PC-3 (cell line): Measurements from ENCODE around the gene F2RL3. TPM values are rescaled to one million over a fixed set of nuclear protein-coding genes. Genes with fewer than 3 reads are reported as not detected.

ENCODE experiments used
- ATAC-seq: fragments of 200-7000 bp; cut with Tn5 transposase; 2 replicates; pipeline ENCODE4 v1.9.1; 2020; ENCODE audit warnings: mild to moderate bottlenecking, moderate library complexity
- BruUV-seq: library from RNA; stranded (reverse); fragments of 400-500 nt; replicated peaks from 2 replicates; lab custom pipeline; 2021; lab: Mats Ljungman, UMichigan
- CTCF ChIA-PET: fragments of 300-600 bp; sonication (Branson Sonifier 250); formaldehyde crosslinking; loops from one replicate; lab custom pipeline; 2022; ENCODE audit warnings: antibody characterized with exemption; lab: Charles Lee
- POLR2A ChIA-PET: fragments of 300-600 bp; sonication (Branson Sonifier 250); formaldehyde crosslinking; loops from one replicate; lab custom pipeline; 2022; ENCODE audit warnings: antibody characterized with exemption; ENCODE audit not compliant: unreplicated experiment; lab: Charles Lee
- DNase-seq: peaks from one replicate; pipeline ENCODE4 v3.0.0-alpha.2; 2015
- H2AFZ ChIP-seq: fragments of 300-600 bp; sonication (generic); 2 replicates; pipeline ENCODE4 v1.6.0; 2016; ENCODE audit warnings: antibody characterized with exemption, low read length
- H3F3A ChIP-seq: fragments of 300-600 bp; sonication (generic); one replicate; pipeline ENCODE4 v1.6.0; 2017; ENCODE audit warnings: antibody characterized with exemption, low read length, control low read depth, mild to moderate bottlenecking; ENCODE audit not compliant: unreplicated experiment
- H3K27ac ChIP-seq: fragments of 300-600 bp; sonication (generic); 2 replicates; pipeline ENCODE4 v1.5.1; 2016; ENCODE audit warnings: mild to moderate bottlenecking, low read length
- H3K27me3 ChIP-seq: fragments of 300-600 bp; sonication (generic); 2 replicates; pipeline ENCODE4 v1.6.1; 2016; ENCODE audit warnings: low read length, mixed read lengths
- H3K36me3 ChIP-seq: fragments of 300-600 bp; sonication (generic); 2 replicates; pipeline ENCODE4 v1.6.1; 2016; ENCODE audit warnings: low read depth, mixed run types, low read length, mixed read lengths
- H3K4me1 ChIP-seq: fragments of 300-600 bp; sonication (generic); 2 replicates; pipeline ENCODE4 v1.5.1; 2016; ENCODE audit warnings: low read length; ENCODE audit not compliant: insufficient read depth
- H3K4me2 ChIP-seq: fragments of 300-600 bp; sonication (generic); 2 replicates; pipeline ENCODE4 v1.6.0; 2016; ENCODE audit warnings: low read length
- H3K4me3 ChIP-seq: fragments of 300-600 bp; sonication (generic); 2 replicates; pipeline ENCODE4 v1.5.1; 2016; ENCODE audit warnings: mild to moderate bottlenecking, low read length, mixed read lengths
- H3K79me2 ChIP-seq: fragments of 300-600 bp; sonication (generic); 2 replicates; pipeline ENCODE4 v1.6.1; 2017; ENCODE audit warnings: low read length, mixed read lengths
- H3K9ac ChIP-seq: fragments of 300-600 bp; sonication (generic); 2 replicates; pipeline ENCODE4 v1.6.0; 2016; ENCODE audit warnings: mild to moderate bottlenecking, low read length
- H3K9me2 ChIP-seq: fragments of 300-600 bp; sonication (generic); replicated peaks from 2 replicates; pipeline ENCODE4 v1.6.1; 2016; ENCODE audit warnings: mixed run types, low read length, mixed read lengths
- H3K9me3 ChIP-seq: fragments of 300-600 bp; sonication (generic); 2 replicates; pipeline ENCODE4 v1.6.1; 2016; ENCODE audit warnings: low read length, mixed read lengths
- H4K20me1 ChIP-seq: fragments of 300-600 bp; sonication (generic); 2 replicates; pipeline ENCODE4 v1.6.1; 2016; ENCODE audit warnings: low read length, mixed read lengths
- EZH2 ChIP-seq: fragments of 300-600 bp; sonication (generic); IDR thresholded peaks from one replicate; pipeline ENCODE4 v1.6.1; 2017; ENCODE audit warnings: antibody characterized with exemption, mild to moderate bottlenecking, low read length; ENCODE audit not compliant: unreplicated experiment
- EZH2phosphoT487 ChIP-seq: fragments of 300-600 bp; sonication (generic); IDR thresholded peaks from 2 replicates; pipeline ENCODE4 v1.6.1; 2018; ENCODE audit warnings: mild to moderate bottlenecking, antibody characterized with exemption, low read length, borderline replicate concordance
- intact Hi-C: fragments of 100-400 bp; cut with micrococcal nuclease; formaldehyde crosslinking; loops from 2 replicates; pipeline ENCODE4 v1.9.0; 2023
- total RNA-seq: library from RNA; depleted of rRNA; stranded (reverse); fragments of >200 nt; gene quantifications from 2 replicates; pipeline ENCODE4 v1.2.3, GENCODE V29; 2014
- TF ChIP-seq, protein P1 (sequence below): fragments of 300-600 bp; sonication (generic); conservative IDR thresholded peaks from 2 replicates; pipeline ENCODE4 v1.5.1; 2017; ENCODE audit warnings: antibody characterized with exemption, low read depth, mild to moderate bottlenecking, low read length

Gene F2RL3
- total RNA-seq, 1 experiment from 2014 or later: 0.07 TPM

DNA sequence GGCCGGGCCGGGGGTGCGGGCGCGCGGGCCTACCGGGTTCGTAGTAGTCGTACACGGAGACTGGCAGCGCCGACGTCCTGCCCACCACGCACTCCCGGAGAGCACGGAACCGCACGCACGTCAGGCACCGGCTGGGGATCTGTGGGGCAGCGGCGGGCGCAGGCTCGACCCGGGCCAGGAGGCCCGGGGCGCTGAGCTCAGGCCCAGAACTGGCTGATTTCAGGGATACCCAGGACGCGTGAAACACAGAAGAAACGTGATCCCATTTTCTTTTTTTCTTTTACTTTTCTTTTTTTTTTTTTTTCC is 9.0 kb downstream of the F2RL3 start:
- H2AFZ ChIP-seq: no peak overlapping the region
- TF ChIP-seq EZH2phosphoT487 (no peak), EZH2 (no peak)
- TF ChIP-seq, protein P1, sequence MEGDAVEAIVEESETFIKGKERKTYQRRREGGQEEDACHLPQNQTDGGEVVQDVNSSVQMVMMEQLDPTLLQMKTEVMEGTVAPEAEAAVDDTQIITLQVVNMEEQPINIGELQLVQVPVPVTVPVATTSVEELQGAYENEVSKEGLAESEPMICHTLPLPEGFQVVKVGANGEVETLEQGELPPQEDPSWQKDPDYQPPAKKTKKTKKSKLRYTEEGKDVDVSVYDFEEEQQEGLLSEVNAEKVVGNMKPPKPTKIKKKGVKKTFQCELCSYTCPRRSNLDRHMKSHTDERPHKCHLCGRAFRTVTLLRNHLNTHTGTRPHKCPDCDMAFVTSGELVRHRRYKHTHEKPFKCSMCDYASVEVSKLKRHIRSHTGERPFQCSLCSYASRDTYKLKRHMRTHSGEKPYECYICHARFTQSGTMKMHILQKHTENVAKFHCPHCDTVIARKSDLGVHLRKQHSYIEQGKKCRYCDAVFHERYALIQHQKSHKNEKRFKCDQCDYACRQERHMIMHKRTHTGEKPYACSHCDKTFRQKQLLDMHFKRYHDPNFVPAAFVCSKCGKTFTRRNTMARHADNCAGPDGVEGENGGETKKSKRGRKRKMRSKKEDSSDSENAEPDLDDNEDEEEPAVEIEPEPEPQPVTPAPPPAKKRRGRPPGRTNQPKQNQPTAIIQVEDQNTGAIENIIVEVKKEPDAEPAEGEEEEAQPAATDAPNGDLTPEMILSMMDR: no peak
- DNase-seq: no peak
- ATAC-seq: no peak
- no peaks in the 10 kb centered on the region for H3K79me2 ChIP-seq
- H3K27ac ChIP-seq: no peak overlapping the region
- H3K27me3 ChIP-seq: no peaks in the 10 kb centered on the region
- ChIA-PET CTCF (interaction anchor here (0.6 kb wide), 1 partner anchor 99 kb away, joined by 5 read pairs; no protein-coding TSS in a partner anchor), POLR2A (no interaction called here)
- no TSS peak for BruUV-seq
- H3K36me3 ChIP-seq: no peaks in the 10 kb centered on the region
- no peaks in the 10 kb centered on the region for H4K20me1 ChIP-seq
- H3K4me1 ChIP-seq: peaks cover 6% of the 10 kb centered on the region; the same call in 1 of the 2 replicates
- intact Hi-C loops: loop anchor here (2.0 to 10.0 kb wide), 3 partner anchors 63 to 157 kb away; no protein-coding TSS in a partner anchor
- no peaks in the 10 kb centered on the region for H3K9me2 ChIP-seq
- no peak overlapping the region for H3K4me2 ChIP-seq
- H3K4me3 ChIP-seq: no peak overlapping the region
- H3F3A ChIP-seq: no peaks in the 10 kb centered on the region
- H3K9me3 ChIP-seq: no peaks in the 10 kb centered on the region
- no peak overlapping the region for H3K9ac ChIP-seq

DNA sequence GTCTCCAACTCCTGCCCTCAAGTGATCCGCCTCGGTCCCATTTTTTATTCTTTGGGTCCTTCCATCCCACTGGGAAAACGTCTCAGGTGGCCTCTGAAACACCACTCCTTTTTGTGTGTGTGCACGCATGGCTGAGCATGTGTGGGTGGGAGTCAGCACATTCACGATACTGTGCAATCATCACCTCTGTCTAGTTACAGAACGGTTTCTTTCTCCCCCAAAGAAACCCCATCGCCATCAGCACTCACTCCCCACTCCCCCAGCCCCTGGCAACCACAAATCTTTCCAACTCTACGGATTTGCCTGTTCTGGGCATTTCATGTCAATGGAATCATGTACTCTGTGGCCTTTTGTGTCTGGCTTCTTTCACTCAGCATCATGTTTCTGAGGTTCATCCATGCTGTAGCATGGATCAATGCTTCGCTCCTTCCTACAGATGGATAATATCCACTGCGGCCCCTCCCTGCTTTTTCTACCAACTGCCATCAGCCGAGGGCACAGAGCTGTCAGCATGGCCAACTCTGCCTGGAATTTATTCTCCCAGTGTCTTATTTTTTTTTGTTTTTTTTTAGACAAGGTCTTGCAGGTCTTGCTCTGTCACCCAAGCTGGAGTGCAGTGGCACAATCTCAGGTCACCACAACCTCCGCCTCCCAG is 9.7 kb downstream of the F2RL3 start:
- H4K20me1 ChIP-seq: no peaks in the 10 kb centered on the region
- no peaks in the 10 kb centered on the region for H3K36me3 ChIP-seq
- H3K27me3 ChIP-seq: no peaks in the 10 kb centered on the region
- DNase-seq (no peak), ATAC-seq (no peak)
- no peak overlapping the region for H2AFZ ChIP-seq
- no peak overlapping the region for H3K27ac ChIP-seq
- CTCF ChIA-PET: no interaction called here
- H3K4me2 ChIP-seq: no peak overlapping the region
- H3K4me3 ChIP-seq: no peak overlapping the region
- POLR2A ChIA-PET: no interaction called here
- intact Hi-C loops: loop anchor here (1.0 to 10.0 kb wide), 4 partner anchors 64 to 156 kb away; no protein-coding TSS in a partner anchor
- BruUV-seq: no TSS peak
- H3K4me1 ChIP-seq: peaks cover 6% of the 10 kb centered on the region; the same call in 1 of the 2 replicates
- H3K9me3 ChIP-seq: no peaks in the 10 kb centered on the region
- no peak overlapping the region for H3K9ac ChIP-seq
- no peaks in the 10 kb centered on the region for H3K79me2 ChIP-seq
- TF ChIP-seq EZH2phosphoT487 (no peak), EZH2 (no peak)
- TF ChIP-seq, protein P1: no peak
- H3K9me2 ChIP-seq: no peaks in the 10 kb centered on the region
- H3F3A ChIP-seq: no peaks in the 10 kb centered on the region

- H3K79me2 ChIP-seq: no peaks in the 10 kb centered on the region
- no peaks in the 10 kb centered on the region for H3K9me3 ChIP-seq
- BruUV-seq: no TSS peak
- peak; percentile 60 for DNase-seq
- H3K4me2 ChIP-seq: no peak overlapping the region
- no peaks in the 10 kb centered on the region for H3F3A ChIP-seq
- intact Hi-C loops: loop anchor here (1.0 to 10.0 kb wide), 4 partner anchors 65 to 155 kb away; no protein-coding TSS in a partner anchor
- no peaks in the 10 kb centered on the region for H3K36me3 ChIP-seq
- no peaks in the 10 kb centered on the region for H3K27me3 ChIP-seq
- peak; percentile 54 for ATAC-seq
- ChIA-PET POLR2A (no interaction called here), CTCF (interaction anchor here (0.6 to 0.7 kb wide), 3 partner anchors 26 to 185 kb away, joined by 4 to 8 read pairs (median 8); no protein-coding TSS in a partner anchor)
- no peak overlapping the region for H3K9ac ChIP-seq
- no peaks in the 10 kb centered on the region for H3K9me2 ChIP-seq
- H3K27ac ChIP-seq: no peak overlapping the region
- H3K4me3 ChIP-seq: no peak overlapping the region
- no peak overlapping the region for H2AFZ ChIP-seq
- TF ChIP-seq, protein P1: peak; percentile 83
- no peak for TF ChIP-seq EZH2
- H3K4me1 ChIP-seq: peaks cover 6% of the 10 kb centered on the region; the same call in 1 of the 2 replicates
- no peaks in the 10 kb centered on the region for H4K20me1 ChIP-seq
Observed at GRCh38 chr19:16899566-16900075, 10.8 kb downstream of the F2RL3 start.
